HCT116 (cell line): Measurements from ENCODE around the gene DSG1.

Experiments
- TF ChIP-seq, protein P1 (sequence below), 3 experiments: fragments of 200-600 bp in 1 of 3; sonication (generic) in 1 of 3; IDR thresholded peaks in 2 of 3; conservative IDR thresholded peaks in 1 of 3; 2 replicates each; pipeline ENCODE4 v1.5.1; 2012 to 2017; ENCODE audit warnings: low read depth in 2 of 3, low read length in 2 of 3, antibody characterized with exemption in 1 of 3, borderline replicate concordance in 1 of 3, control low read depth in 1 of 3, mild to moderate bottlenecking in 1 of 3, mixed read lengths in 1 of 3, mixed run types in 1 of 3, moderate library complexity in 1 of 3; ENCODE audit not compliant: insufficient read depth in 1 of 3
- TF ChIP-seq, protein P2 (sequence below): IDR thresholded peaks from 2 replicates; pipeline ENCODE4 v1.6.1; 2012; ENCODE audit warnings: low read depth

DNA sequence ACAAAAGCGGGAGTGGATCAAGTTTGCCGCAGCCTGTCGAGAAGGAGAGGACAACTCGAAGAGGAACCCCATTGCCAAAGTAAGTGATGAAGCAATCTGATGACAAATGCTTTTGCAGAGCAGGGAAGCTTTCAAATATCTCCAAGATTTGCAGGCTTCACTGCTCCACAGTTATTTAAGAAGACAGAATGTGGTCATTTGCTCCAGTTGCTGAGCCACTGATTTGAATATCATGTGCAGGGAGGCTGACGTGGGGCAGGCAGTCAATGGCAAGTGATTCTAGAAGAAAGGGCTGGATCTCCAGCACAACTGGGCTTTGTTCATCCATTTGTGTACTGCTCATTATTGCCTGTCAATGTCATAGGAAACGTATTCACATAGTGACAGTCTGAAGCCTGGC lies 68.8 kb downstream of the DSG1 start:
- TF ChIP-seq, protein P1, sequence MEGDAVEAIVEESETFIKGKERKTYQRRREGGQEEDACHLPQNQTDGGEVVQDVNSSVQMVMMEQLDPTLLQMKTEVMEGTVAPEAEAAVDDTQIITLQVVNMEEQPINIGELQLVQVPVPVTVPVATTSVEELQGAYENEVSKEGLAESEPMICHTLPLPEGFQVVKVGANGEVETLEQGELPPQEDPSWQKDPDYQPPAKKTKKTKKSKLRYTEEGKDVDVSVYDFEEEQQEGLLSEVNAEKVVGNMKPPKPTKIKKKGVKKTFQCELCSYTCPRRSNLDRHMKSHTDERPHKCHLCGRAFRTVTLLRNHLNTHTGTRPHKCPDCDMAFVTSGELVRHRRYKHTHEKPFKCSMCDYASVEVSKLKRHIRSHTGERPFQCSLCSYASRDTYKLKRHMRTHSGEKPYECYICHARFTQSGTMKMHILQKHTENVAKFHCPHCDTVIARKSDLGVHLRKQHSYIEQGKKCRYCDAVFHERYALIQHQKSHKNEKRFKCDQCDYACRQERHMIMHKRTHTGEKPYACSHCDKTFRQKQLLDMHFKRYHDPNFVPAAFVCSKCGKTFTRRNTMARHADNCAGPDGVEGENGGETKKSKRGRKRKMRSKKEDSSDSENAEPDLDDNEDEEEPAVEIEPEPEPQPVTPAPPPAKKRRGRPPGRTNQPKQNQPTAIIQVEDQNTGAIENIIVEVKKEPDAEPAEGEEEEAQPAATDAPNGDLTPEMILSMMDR (IDR thresholded peaks at IDR 0.05 in 2 of 3, conservative IDR thresholded peaks at IDR 0.05 in 1 of 3; ENCODE audit: borderline replicate concordance in 1 of 3, insufficient read depth in 1 of 3, low read depth in 2 of 3, low read length in 2 of 3) = no peak
- TF ChIP-seq, protein P2, sequence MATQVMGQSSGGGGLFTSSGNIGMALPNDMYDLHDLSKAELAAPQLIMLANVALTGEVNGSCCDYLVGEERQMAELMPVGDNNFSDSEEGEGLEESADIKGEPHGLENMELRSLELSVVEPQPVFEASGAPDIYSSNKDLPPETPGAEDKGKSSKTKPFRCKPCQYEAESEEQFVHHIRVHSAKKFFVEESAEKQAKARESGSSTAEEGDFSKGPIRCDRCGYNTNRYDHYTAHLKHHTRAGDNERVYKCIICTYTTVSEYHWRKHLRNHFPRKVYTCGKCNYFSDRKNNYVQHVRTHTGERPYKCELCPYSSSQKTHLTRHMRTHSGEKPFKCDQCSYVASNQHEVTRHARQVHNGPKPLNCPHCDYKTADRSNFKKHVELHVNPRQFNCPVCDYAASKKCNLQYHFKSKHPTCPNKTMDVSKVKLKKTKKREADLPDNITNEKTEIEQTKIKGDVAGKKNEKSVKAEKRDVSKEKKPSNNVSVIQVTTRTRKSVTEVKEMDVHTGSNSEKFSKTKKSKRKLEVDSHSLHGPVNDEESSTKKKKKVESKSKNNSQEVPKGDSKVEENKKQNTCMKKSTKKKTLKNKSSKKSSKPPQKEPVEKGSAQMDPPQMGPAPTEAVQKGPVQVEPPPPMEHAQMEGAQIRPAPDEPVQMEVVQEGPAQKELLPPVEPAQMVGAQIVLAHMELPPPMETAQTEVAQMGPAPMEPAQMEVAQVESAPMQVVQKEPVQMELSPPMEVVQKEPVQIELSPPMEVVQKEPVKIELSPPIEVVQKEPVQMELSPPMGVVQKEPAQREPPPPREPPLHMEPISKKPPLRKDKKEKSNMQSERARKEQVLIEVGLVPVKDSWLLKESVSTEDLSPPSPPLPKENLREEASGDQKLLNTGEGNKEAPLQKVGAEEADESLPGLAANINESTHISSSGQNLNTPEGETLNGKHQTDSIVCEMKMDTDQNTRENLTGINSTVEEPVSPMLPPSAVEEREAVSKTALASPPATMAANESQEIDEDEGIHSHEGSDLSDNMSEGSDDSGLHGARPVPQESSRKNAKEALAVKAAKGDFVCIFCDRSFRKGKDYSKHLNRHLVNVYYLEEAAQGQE = no peak
